Keratinocyte (primary cell): ENCODE results near the gene GFOD1. TPM values are rescaled to one million over a fixed set of nuclear protein-coding genes. Genes with fewer than 3 reads are reported as not detected.

ENCODE experiments used
- DNase-seq: peaks from one replicate; pipeline ENCODE4 v3.0.0-alpha.2; 2011; ENCODE audit warnings: low read depth, missing footprints, low spot score
- FAIRE-seq: peaks from 2 replicates; lab custom pipeline; 2011; peaks lifted over from hg19 to GRCh38; lab: Jason Lieb, UNC
- H2AFZ ChIP-seq: 2 replicates; pipeline ENCODE4 v1.6.0; 2012; ENCODE audit warnings: low read length, control low read depth, inconsistent platforms; ENCODE audit not compliant: control insufficient read depth
- H3K27ac ChIP-seq: 2 replicates; pipeline ENCODE4 v1.5.1; 2011; ENCODE audit warnings: low read length; ENCODE audit not compliant: control insufficient read depth, insufficient read depth
- H3K27me3 ChIP-seq: 3 replicates; pipeline ENCODE4 v1.6.0; 2011; ENCODE audit warnings: low read length; ENCODE audit not compliant: control insufficient read depth, insufficient read depth; ENCODE audit errors: extremely low read depth
- H3K36me3 ChIP-seq, 2 experiments: 2 replicates in 1 of 2; 3 replicates in 1 of 2; pipeline ENCODE4 v1.5.1; 2011; ENCODE audit warnings: low read length in 2 of 2, mild to moderate bottlenecking in 1 of 2; ENCODE audit not compliant: control insufficient read depth in 2 of 2, insufficient read depth in 2 of 2; ENCODE audit errors: extremely low read depth in 1 of 2
- H3K4me1 ChIP-seq: 3 replicates; pipeline ENCODE4 v1.5.1; 2011; ENCODE audit warnings: low read length; ENCODE audit not compliant: control insufficient read depth, insufficient read depth; ENCODE audit errors: extremely low read depth
- H3K4me2 ChIP-seq: 3 replicates; pipeline ENCODE4 v1.6.0; 2011; ENCODE audit warnings: low read depth, low read length; ENCODE audit not compliant: control insufficient read depth, insufficient read depth; ENCODE audit errors: extremely low read depth
- H3K4me3 ChIP-seq, 3 experiments: fragments of 200-600 bp in 1 of 3; sonication (generic) in 1 of 3; 2 replicates in 2 of 3; 3 replicates in 1 of 3; pipeline ENCODE4 v1.5.1; 2011 to 2016; ENCODE audit warnings: low read length in 3 of 3, mild to moderate bottlenecking in 3 of 3, control low read depth in 2 of 3, inconsistent platforms in 1 of 3, low read depth in 1 of 3, mixed read lengths in 1 of 3, mixed run types in 1 of 3, moderate library complexity in 1 of 3; ENCODE audit not compliant: control insufficient read depth in 2 of 3, insufficient read depth in 2 of 3; ENCODE audit errors: extremely low read depth in 1 of 3
- H3K79me2 ChIP-seq: 2 replicates; pipeline ENCODE4 v1.6.0; 2012; ENCODE audit warnings: low read length; ENCODE audit not compliant: control insufficient read depth, insufficient read depth
- H3K9ac ChIP-seq: 3 replicates; pipeline ENCODE4 v1.6.0; 2011; ENCODE audit warnings: low read length; ENCODE audit not compliant: control insufficient read depth, insufficient read depth; ENCODE audit errors: extremely low read depth
- H3K9me1 ChIP-seq: 3 replicates; pipeline ENCODE4 v1.6.0; 2011; ENCODE audit warnings: low read length; ENCODE audit not compliant: control insufficient read depth, insufficient read depth; ENCODE audit errors: extremely low read depth
- H3K9me3 ChIP-seq: 2 replicates; pipeline ENCODE4 v1.5.1; 2012; ENCODE audit warnings: low read depth, low read length; ENCODE audit not compliant: control insufficient read depth
- H4K20me1 ChIP-seq: 3 replicates; pipeline ENCODE4 v1.6.0; 2011; ENCODE audit warnings: low read length; ENCODE audit not compliant: control insufficient read depth, insufficient read depth; ENCODE audit errors: extremely low read depth
- EZH2 ChIP-seq: IDR thresholded peaks from one replicate; pipeline ENCODE4 v1.6.1; 2012; ENCODE audit warnings: inconsistent platforms, mild to moderate bottlenecking, low read length, moderate library complexity
- dilution Hi-C: fragments of 300-500 bp; cut with MboI; formaldehyde crosslinking; loops from one replicate; pipeline ENCODE4 v1.7.0; 2020; ENCODE audit warnings: low sequenced_read_pairs; ENCODE audit not compliant: extremely low pct_ligation_motif_present
- polyA plus RNA-seq, 5 experiments: library from polyadenylated mRNA; depleted of rRNA in 3 of 5; stranded (reverse) in 3 of 5; stranded (forward) in 1 of 5; unstranded in 1 of 5; fragments of >200 nt; gene quantifications; 1 replicate in 1 of 5; 2 replicates in 3 of 5; 3 replicates in 1 of 5; pipeline versions ENCODE4 v1.2.1 to v1.2.3, GENCODE V29; 2011 to 2012; ENCODE audit warnings: missing spikeins in 2 of 5, low read depth in 1 of 5, low replicate concordance in 1 of 5
- TF ChIP-seq, protein P1 (sequence below), 3 experiments: IDR thresholded peaks in 1 of 3; conservative IDR thresholded peaks in 1 of 3; optimal IDR thresholded peaks in 1 of 3; 2 replicates in 2 of 3; 3 replicates in 1 of 3; pipeline versions ENCODE3 to v1.5.1; 2011; ENCODE audit warnings: low read length in 3 of 3, mild to moderate bottlenecking in 3 of 3, moderate library complexity in 2 of 3, control low read depth in 1 of 3, inconsistent platforms in 1 of 3; ENCODE audit not compliant: insufficient read depth in 2 of 3; ENCODE audit errors: extremely low read depth in 1 of 3

The GFOD1 gene
- polyA plus RNA-seq, 1 donor (not counting 4 experiments of a cell fraction or from before 2014, with no cell fraction given): 7.2 TPM

DNA sequence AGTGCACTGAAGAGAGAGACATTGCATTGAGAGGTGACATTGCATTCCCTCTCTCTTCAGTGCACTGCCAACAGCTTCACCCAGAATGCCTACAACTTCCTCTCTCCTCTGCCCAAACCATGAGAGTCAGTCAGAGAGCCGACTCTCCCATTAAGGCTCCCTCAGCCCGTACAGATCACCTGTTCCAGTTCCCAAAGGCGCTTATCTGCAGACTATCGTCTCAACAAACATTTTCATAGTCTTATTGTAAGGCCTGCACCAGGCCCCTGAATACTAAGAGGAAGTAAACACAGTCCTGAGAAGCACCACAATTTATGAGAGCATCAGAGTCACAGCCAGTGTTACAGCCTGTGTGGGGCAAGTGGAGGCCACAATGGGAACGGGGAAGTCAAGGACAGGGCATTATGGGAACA lies 53.7 kb downstream of the GFOD1 start:
- Histone ChIP-seq H3K27me3 (no peaks in the 10 kb centered on the region), H3K9ac (no peak overlapping the region), H3K4me1 (peaks cover 5% of the 10 kb centered on the region), H3K36me3 (no peaks in the 10 kb centered on the region), H3K9me3 (no peaks in the 10 kb centered on the region), H3K79me2 (peaks cover 40% of the 10 kb centered on the region), H3K27ac (no peak overlapping the region), H4K20me1 (no peaks in the 10 kb centered on the region), H3K4me2 (no peak overlapping the region), H3K4me3 (no peak overlapping the region), H2AFZ (no peak overlapping the region), H3K9me1 (no peaks in the 10 kb centered on the region)
- TF ChIP-seq EZH2: no peak
- TF ChIP-seq, protein P1, sequence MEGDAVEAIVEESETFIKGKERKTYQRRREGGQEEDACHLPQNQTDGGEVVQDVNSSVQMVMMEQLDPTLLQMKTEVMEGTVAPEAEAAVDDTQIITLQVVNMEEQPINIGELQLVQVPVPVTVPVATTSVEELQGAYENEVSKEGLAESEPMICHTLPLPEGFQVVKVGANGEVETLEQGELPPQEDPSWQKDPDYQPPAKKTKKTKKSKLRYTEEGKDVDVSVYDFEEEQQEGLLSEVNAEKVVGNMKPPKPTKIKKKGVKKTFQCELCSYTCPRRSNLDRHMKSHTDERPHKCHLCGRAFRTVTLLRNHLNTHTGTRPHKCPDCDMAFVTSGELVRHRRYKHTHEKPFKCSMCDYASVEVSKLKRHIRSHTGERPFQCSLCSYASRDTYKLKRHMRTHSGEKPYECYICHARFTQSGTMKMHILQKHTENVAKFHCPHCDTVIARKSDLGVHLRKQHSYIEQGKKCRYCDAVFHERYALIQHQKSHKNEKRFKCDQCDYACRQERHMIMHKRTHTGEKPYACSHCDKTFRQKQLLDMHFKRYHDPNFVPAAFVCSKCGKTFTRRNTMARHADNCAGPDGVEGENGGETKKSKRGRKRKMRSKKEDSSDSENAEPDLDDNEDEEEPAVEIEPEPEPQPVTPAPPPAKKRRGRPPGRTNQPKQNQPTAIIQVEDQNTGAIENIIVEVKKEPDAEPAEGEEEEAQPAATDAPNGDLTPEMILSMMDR (optimal IDR thresholded peaks at IDR 0.05 in 1 of 3, IDR thresholded peaks at IDR 0.05 in 1 of 3, conservative IDR thresholded peaks at IDR 0.05 in 1 of 3; ENCODE audit: extremely low read depth in 1 of 3, insufficient read depth in 2 of 3, low read length in 3 of 3): no peak
- dilution Hi-C loops: no loop called here
- DNase-seq: no peak
- no peak for FAIRE-seq

DNA sequence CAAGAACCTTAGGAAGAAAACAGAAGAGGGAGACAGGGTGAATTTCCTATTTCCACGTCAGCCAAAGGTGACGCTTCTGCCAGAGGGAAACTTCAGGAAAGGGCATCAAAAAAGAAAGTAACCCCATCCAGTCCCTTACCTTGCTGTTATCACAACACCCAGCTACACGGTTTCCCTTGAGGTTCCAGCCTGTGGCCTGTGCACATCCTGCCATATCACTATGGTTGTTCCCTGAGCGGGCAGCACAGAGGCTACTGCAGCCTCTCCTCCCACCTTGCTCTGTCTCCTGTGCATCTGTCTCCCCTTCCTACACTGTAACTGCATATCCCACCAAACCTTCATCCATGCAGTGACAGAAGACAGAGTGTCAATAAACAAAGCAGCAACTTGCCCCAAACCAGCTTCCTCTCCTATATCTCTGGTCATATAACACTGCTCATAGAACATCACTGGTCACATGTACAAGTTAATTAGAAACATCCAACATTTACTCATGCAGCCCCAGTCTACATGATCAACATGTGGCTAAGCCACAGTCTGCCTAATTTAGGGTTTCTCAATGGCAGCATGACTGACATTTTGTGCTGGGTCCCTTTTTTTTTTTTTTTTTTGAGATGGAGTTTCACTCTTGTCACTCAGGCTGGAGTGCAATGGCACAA lies 54.7 kb downstream of the GFOD1 start:
- H3K27ac ChIP-seq: no peak overlapping the region
- no peaks in the 10 kb centered on the region for H3K9me1 ChIP-seq
- no peaks in the 10 kb centered on the region for H3K27me3 ChIP-seq
- no peak overlapping the region for H3K4me3 ChIP-seq
- H4K20me1 ChIP-seq: no peaks in the 10 kb centered on the region
- no peaks in the 10 kb centered on the region for H3K9me3 ChIP-seq
- H3K79me2 ChIP-seq: peaks cover 45% of the 10 kb centered on the region
- TF ChIP-seq, protein P1 (optimal IDR thresholded peaks at IDR 0.05 in 1 of 3, IDR thresholded peaks at IDR 0.05 in 1 of 3, conservative IDR thresholded peaks at IDR 0.05 in 1 of 3; ENCODE audit: extremely low read depth in 1 of 3, insufficient read depth in 2 of 3, low read length in 3 of 3): no peak
- TF ChIP-seq EZH2: no peak
- no peak overlapping the region for H3K4me2 ChIP-seq
- peaks cover 5% of the 10 kb centered on the region for H3K4me1 ChIP-seq
- FAIRE-seq (no peak), DNase-seq (no peak)
- no peaks in the 10 kb centered on the region for H3K36me3 ChIP-seq
- H3K9ac ChIP-seq: no peak overlapping the region
- dilution Hi-C loops: no loop called here
- H2AFZ ChIP-seq: no peak overlapping the region
